ES-I3 (cell line): Measurements from ENCODE around the gene TP63.

Experiments used
- H3K36me3 ChIP-seq: 2 replicates; pipeline ENCODE4 v1.6.1; 2013; ENCODE audit warnings: mild to moderate bottlenecking, low read length, control low read depth, moderate library complexity; ENCODE audit not compliant: insufficient read depth
- H3K4me1 ChIP-seq: 2 replicates; pipeline ENCODE4 v1.6.1; 2013; ENCODE audit warnings: mild to moderate bottlenecking, control low read depth, low read length; ENCODE audit not compliant: insufficient read depth
- H3K9ac ChIP-seq: 2 replicates; pipeline ENCODE4 v1.6.1; 2013; ENCODE audit warnings: low read depth, mild to moderate bottlenecking, low read length, moderate library complexity
- H3K9me3 ChIP-seq: 2 replicates; pipeline ENCODE4 v1.6.1; 2013; ENCODE audit warnings: mild to moderate bottlenecking, low read length, moderate library complexity; ENCODE audit not compliant: control insufficient read depth, insufficient read depth

TP63 gene

GRCh38 chr3:189799366-189799765, 168.2 kb downstream of the TP63 start:
- Histone ChIP-seq H3K4me1 (no peaks in the 10 kb centered on the region), H3K36me3 (no peaks in the 10 kb centered on the region), H3K9ac (no peak overlapping the region)

GRCh38 chr3:189800436-189800835, 169.2 kb downstream of the TP63 start:
- peaks cover under 1% of the 10 kb centered on the region; the same call in 1 of the 2 replicates for H3K4me1 ChIP-seq

More at GRCh38 chr3:189799366-189799765, 168.2 kb downstream of the TP63 start:
- no peaks in the 10 kb centered on the region for H3K9me3 ChIP-seq

GRCh38 chr3:189803254-189803653, 172.1 kb downstream of the TP63 start:
- H3K36me3 ChIP-seq, result no peaks in the 10 kb centered on the region
- peaks cover 18% of the 10 kb centered on the region for H3K4me1 ChIP-seq
- no peaks in the 10 kb centered on the region for H3K9me3 ChIP-seq
- no peak overlapping the region for H3K9ac ChIP-seq

More at GRCh38 chr3:189800436-189800835, 169.2 kb downstream of the TP63 start:
- no peaks in the 10 kb centered on the region for H3K36me3 ChIP-seq
- no peaks in the 10 kb centered on the region for H3K9me3 ChIP-seq
- no peak overlapping the region for H3K9ac ChIP-seq

- Histone ChIP-seq H3K4me1 (peaks cover 18% of the 10 kb centered on the region), H3K36me3 (no peaks in the 10 kb centered on the region), H3K9ac (no peak overlapping the region), H3K9me3 (no peaks in the 10 kb centered on the region)
Measured at GRCh38 chr3:189805375-189806067, 174.3 kb downstream of the TP63 start.

GRCh38 chr3:189806171-189806951, 175.2 kb downstream of the TP63 start:
- Histone ChIP-seq H3K9me3 (no peaks in the 10 kb centered on the region), H3K9ac (no peak overlapping the region), H3K36me3 (no peaks in the 10 kb centered on the region), H3K4me1 (peaks cover 18% of the 10 kb centered on the region)

- H3K36me3 ChIP-seq, result no peaks in the 10 kb centered on the region
- H3K9me3 ChIP-seq, result no peaks in the 10 kb centered on the region
- peaks cover 18% of the 10 kb centered on the region for H3K4me1 ChIP-seq
- H3K9ac ChIP-seq, result no peak overlapping the region
Measured at GRCh38 chr3:189808246-189809007, 177.2 kb downstream of the TP63 start.

GRCh38 chr3:189809583-189809982, 178.4 kb downstream of the TP63 start:
- Histone ChIP-seq H3K9me3 (no peaks in the 10 kb centered on the region), H3K36me3 (no peaks in the 10 kb centered on the region), H3K4me1 (peaks cover 18% of the 10 kb centered on the region), H3K9ac (no peak overlapping the region)

GRCh38 chr3:189812806-189813465, 181.7 kb downstream of the TP63 start:
- peaks cover 5% of the 10 kb centered on the region; the same call in 1 of the 2 replicates for H3K4me1 ChIP-seq
- no peaks in the 10 kb centered on the region for H3K9me3 ChIP-seq
- H3K36me3 ChIP-seq, result no peaks in the 10 kb centered on the region
- H3K9ac ChIP-seq, result no peak overlapping the region

- peaks cover 5% of the 10 kb centered on the region; the same call in 1 of the 2 replicates for H3K4me1 ChIP-seq
- no peak overlapping the region for H3K9ac ChIP-seq
- no peaks in the 10 kb centered on the region for H3K36me3 ChIP-seq
- no peaks in the 10 kb centered on the region for H3K9me3 ChIP-seq
Measured at GRCh38 chr3:189813647-189814240, 182.6 kb downstream of the TP63 start.

- Histone ChIP-seq H3K4me1 (peaks cover 5% of the 10 kb centered on the region; the same call in 1 of the 2 replicates), H3K9me3 (no peaks in the 10 kb centered on the region), H3K9ac (no peak overlapping the region), H3K36me3 (no peaks in the 10 kb centered on the region)
Measured at GRCh38 chr3:189820365-189820720, 189.2 kb downstream of the TP63 start.

- no peak overlapping the region for H3K9ac ChIP-seq
- no peaks in the 10 kb centered on the region for H3K36me3 ChIP-seq
- H3K4me1 ChIP-seq, result peaks cover 5% of the 10 kb centered on the region; the same call in 1 of the 2 replicates
- no peaks in the 10 kb centered on the region for H3K9me3 ChIP-seq
Measured at GRCh38 chr3:189821262-189821661, 190.1 kb downstream of the TP63 start.

GRCh38 chr3:189822726-189823125, 191.5 kb downstream of the TP63 start:
- Histone ChIP-seq H3K4me1 (no peaks in the 10 kb centered on the region), H3K36me3 (no peaks in the 10 kb centered on the region), H3K9me3 (no peaks in the 10 kb centered on the region), H3K9ac (no peak overlapping the region)

GRCh38 chr3:189824629-189825312, 193.6 kb downstream of the TP63 start:
- H3K36me3 ChIP-seq, result no peaks in the 10 kb centered on the region
- H3K9me3 ChIP-seq, result no peaks in the 10 kb centered on the region
- H3K4me1 ChIP-seq, result no peaks in the 10 kb centered on the region
- H3K9ac ChIP-seq, result no peak overlapping the region
